ENCODE measurements around the gene CHD9.

- TF ChIP-seq CTCF (IDR thresholded peaks at IDR 0.05; ENCODE audit: insufficient read depth, low read depth, low read length) (no peak), EZH2 (IDR thresholded peaks at IDR 0.05; ENCODE audit: insufficient read depth, low read length) (no peak)
Observed at GRCh38 chr16:53041320-53042051, 13.3 kb upstream of the CHD9 start.

Data from astrocyte (in vitro differentiated cells and primary cell).